Ovary (tissue), 9 donors: ENCODE results near the gene CACNG4. TPM values are rescaled to one million over a fixed set of nuclear protein-coding genes. Genes with fewer than 3 reads are reported as not detected.

Experiments used
- DNase-seq, 5 donors: peaks; one replicate each; pipeline ENCODE4 v3.0.0-alpha.2; 2019 to 2020
- H3K27ac ChIP-seq, 2 donors: fragments of 200-600 bp; one replicate each; pipeline versions ENCODE4 v1.5.1 to v1.8.0; 2019 to 2022
- H3K27me3 ChIP-seq: fragments of 200-600 bp; one replicate; pipeline ENCODE4 v1.8.0; 2022
- H3K36me3 ChIP-seq: fragments of 200-600 bp; sonication (generic); one replicate; pipeline ENCODE4 v1.5.1; 2019
- H3K4me1 ChIP-seq: one replicate; pipeline ENCODE4 v1.8.1; 2013; ENCODE audit warnings: mild to moderate bottlenecking, moderate library complexity; ENCODE audit not compliant: insufficient read depth
- H3K4me3 ChIP-seq: fragments of 200-600 bp; sonication (generic); one replicate; pipeline ENCODE4 v1.5.1; 2017
- H3K9me3 ChIP-seq, 2 donors: fragments of 200-600 bp in 1 of 2; sonication (generic) in 1 of 2; one replicate each; pipeline versions ENCODE4 v1.5.1 to v1.8.1; 2013 to 2019; ENCODE audit warnings: mild to moderate bottlenecking in 1 of 2, moderate library complexity in 1 of 2
- CTCF ChIP-seq, 3 donors: fragments of 450-650 bp in 2 of 3; fragments of 200-600 bp in 1 of 3; IDR thresholded peaks; one replicate each; pipeline versions ENCODE4 v1.5.1 to v1.8.0; 2016 to 2022; ENCODE audit warnings: antibody characterized with exemption in 3 of 3, mild to moderate bottlenecking in 1 of 3
- EP300 ChIP-seq: sonication (generic); formaldehyde crosslinking; IDR thresholded peaks from one replicate; pipeline ENCODE4 v1.6.1; 2017; ENCODE audit warnings: antibody characterized with exemption
- POLR2A ChIP-seq: fragments of 450-650 bp; IDR thresholded peaks from one replicate; pipeline ENCODE4 v1.6.1; 2017; ENCODE audit warnings: antibody characterized with exemption, mild to moderate bottlenecking, moderate library complexity
- WGBS, 3 donors: extraction: QIAGEN DNeasy Blood & Tissue Kit in 1 of 3; methylation state at CpG; one replicate each; pipeline versions ENCODE4 v1.1.5 to v1.1.7; 2013 to 2017; 5-methylcytosine and 5-hydroxymethylcytosine counted together
- intact Hi-C, 4 donors: fragments of 100-400 bp; cut with DNase I; formaldehyde crosslinking; loops; one replicate each; pipeline versions ENCODE4 v1.11.0 to v1.15.1; 2022 to 2023
- polyA plus RNA-seq, 2 donors: library from polyadenylated mRNA; stranded (reverse); fragments of 200-250 nt in 1 of 2; fragments of 350-450 nt in 1 of 2; fragmentation: Illumina TruSeq in 1 of 2; extraction: RNeasy Lipid Tissue Mini Kit (QIAGEN cat#74804) in 1 of 2; gene quantifications; one replicate each; pipeline ENCODE4 v1.2.3, GENCODE V29; 2013 to 2014
- total RNA-seq, 7 donors: library from RNA; depleted of rRNA in 2 of 7; stranded (reverse); fragments of >200 nt in 2 of 7; fragmentation: NEBNext Ultra II Directional in 3 of 7; extraction: Animal tissue kit (Norgen Biotek cat#: 25700) in 3 of 7; gene quantifications; one replicate each; pipeline versions ENCODE4 v1.1.0 to v1.2.4, GENCODE V29; 2016 to 2023
- donor health status: DM: no; HTN: no; CAD: no; lungs with moderate emphysema.
- donor health status: DM: no; HTN: no; CAD: no.
- donor health status: Bipolar disorder and iron deficiency.
- donor health status: DM: yes; HTN: yes; CAD: no.
- donor health status: DM: no; HTN: no; CAD: no.
- donor health status: DM: yes; HTN: yes; CAD: no.

The CACNG4 gene
- total and polyA plus RNA-seq, 9 donors = 0.02 to 4.9 (median 0.22) TPM; not detected in 2

GRCh38 chr17:67055041-67055443 is 90.5 kb downstream of the CACNG4 start:
- TF ChIP-seq CTCF (IDR thresholded peaks at IDR 0.05) (no peak), EP300 (no peak), POLR2A (no peak)
- WGBS, 3 donors = 92 to 95% (median 93%) methylated on average over 19 of the region's 19 CpGs
- no peaks in the 10 kb centered on the region for H3K27me3 ChIP-seq
- no peaks in the 10 kb centered on the region for H3K9me3 ChIP-seq
- DNase-seq = no peak
- no peaks in the 10 kb centered on the region for H3K36me3 ChIP-seq
- no peak overlapping the region for H3K4me3 ChIP-seq
- no peak overlapping the region for H3K27ac ChIP-seq
- H3K4me1 ChIP-seq = no peaks in the 10 kb centered on the region
- intact Hi-C loops = no loop called here

GRCh38 chr17:67055811-67056745 is 91.6 kb downstream of the CACNG4 start:
- intact Hi-C loops = no loop called here
- Histone ChIP-seq H3K27me3 (no peaks in the 10 kb centered on the region), H3K4me1 (no peaks in the 10 kb centered on the region), H3K27ac (no peak overlapping the region), H3K9me3 (no peaks in the 10 kb centered on the region), H3K4me3 (no peak overlapping the region), H3K36me3 (no peaks in the 10 kb centered on the region)
- DNase-seq = no peak
- 81 to 86% (median 82%) methylated on average over 29 of the region's 29 CpGs for WGBS, 3 donors
- TF ChIP-seq POLR2A = no peak
- TF ChIP-seq CTCF (IDR thresholded peaks at IDR 0.05) = no peak
- no peak for TF ChIP-seq EP300

- Histone ChIP-seq H3K4me1 (no peaks in the 10 kb centered on the region), H3K9me3 (no peaks in the 10 kb centered on the region), H3K27me3 (no peaks in the 10 kb centered on the region), H3K4me3 (no peak overlapping the region), H3K27ac (no peak overlapping the region), H3K36me3 (no peaks in the 10 kb centered on the region)
- no peak for TF ChIP-seq EP300
- TF ChIP-seq POLR2A = no peak
- TF ChIP-seq CTCF (IDR thresholded peaks at IDR 0.05) = no peak
- intact Hi-C loops = no loop called here
- 84 to 90% (median 87%) methylated on average over 18 of the region's 18 CpGs for WGBS, 3 donors
- DNase-seq = no peak
Observed at GRCh38 chr17:67056746-67057490, 92.4 kb downstream of the CACNG4 start.

GRCh38 chr17:67058036-67058435 is 93.5 kb downstream of the CACNG4 start:
- Histone ChIP-seq H3K27me3 (no peaks in the 10 kb centered on the region), H3K27ac (no peak overlapping the region), H3K4me1 (no peaks in the 10 kb centered on the region), H3K36me3 (no peaks in the 10 kb centered on the region), H3K9me3 (no peaks in the 10 kb centered on the region), H3K4me3 (no peak overlapping the region)
- WGBS, 3 donors = 94 to 95% (median 95%) methylated on average over 8 of the region's 8 CpGs
- DNase-seq = no peak
- intact Hi-C loops = no loop called here
- TF ChIP-seq EP300 (no peak), CTCF (IDR thresholded peaks at IDR 0.05) (no peak), POLR2A (no peak)
